Activated CD8-positive, alpha-beta T cell treated with anti-CD3 and anti-CD28 coated beads for 36 hours (primary cell): Measurements from ENCODE around the gene XXYLT1. TPM values are rescaled to one million over a fixed set of nuclear protein-coding genes. Genes with fewer than 3 reads are reported as not detected.

Experiments
- ATAC-seq: fragments of 200-7000 bp; cut with Tn5 transposase; one replicate; pipeline ENCODE4 v1.10.0; 2021; ENCODE audit warnings: mild to moderate bottlenecking, moderate library complexity
- CTCF ChIA-PET: fragments of 350-600 bp; sonication (Branson Sonifier 250); formaldehyde crosslinking; loops from one replicate; lab custom pipeline; 2021; ENCODE audit warnings: antibody characterized with exemption; lab: Charles Lee
- POLR2A ChIA-PET: fragments of 350-600 bp; sonication (Branson Sonifier 250); formaldehyde crosslinking; loops from one replicate; lab custom pipeline; 2021; ENCODE audit warnings: antibody characterized with exemption; lab: Charles Lee
- DNase-seq: peaks from one replicate; pipeline ENCODE4 v3.0.0-alpha.2; 2020
- H3K27ac Mint-ChIP-seq: one replicate; pipeline ENCODE4 v1.8.0; 2021; ENCODE audit warnings: mild to moderate bottlenecking, mixed read lengths
- H3K27me3 Mint-ChIP-seq: one replicate; pipeline ENCODE4 v1.8.0; 2021; ENCODE audit warnings: mixed read lengths
- H3K36me3 Mint-ChIP-seq: one replicate; pipeline ENCODE4 v1.8.0; 2021; ENCODE audit warnings: low read depth, mixed read lengths
- H3K4me1 Mint-ChIP-seq: one replicate; pipeline ENCODE4 v1.8.0; 2021; ENCODE audit warnings: low read depth, mixed read lengths
- H3K4me3 Mint-ChIP-seq: one replicate; pipeline ENCODE4 v1.8.0; 2021; ENCODE audit warnings: mild to moderate bottlenecking, moderate library complexity, mixed read lengths
- H3K9me3 Mint-ChIP-seq: one replicate; pipeline ENCODE4 v1.8.0; 2021; ENCODE audit warnings: mixed read lengths
- CTCF ChIP-seq: fragments of 200-600 bp; IDR thresholded peaks from one replicate; pipeline ENCODE4 v1.8.0; 2022; ENCODE audit warnings: antibody characterized with exemption, mild to moderate bottlenecking
- intact Hi-C: fragments of 100-400 bp; cut with micrococcal nuclease; formaldehyde crosslinking; loops from one replicate; pipeline ENCODE4 v1.10.0; 2022
- total RNA-seq, 2 experiments: library from RNA; stranded (reverse); gene quantifications; one replicate each; pipeline ENCODE4 v1.2.3, GENCODE V29; 2021

Gene XXYLT1
- total RNA-seq, 2 experiments from 2014 or later, result 8.4 to 9.6 TPM

- H3K27me3 Mint-ChIP-seq, result no peaks in the 10 kb centered on the region
- no peak overlapping the region for H3K4me3 Mint-ChIP-seq
- peaks cover 2% of the 10 kb centered on the region for H3K4me1 Mint-ChIP-seq
- ChIA-PET POLR2A (interaction anchor here (0.5 kb wide), 1 partner anchor 313 kb away, joined by 3 read pairs; no protein-coding TSS in a partner anchor), CTCF (no interaction called here)
- no peaks in the 10 kb centered on the region for H3K9me3 Mint-ChIP-seq
- ATAC-seq, result no peak
- no peak for TF ChIP-seq CTCF
- DNase-seq, result no peak
- intact Hi-C loops, result no loop called here
- peaks cover 7% of the 10 kb centered on the region for H3K36me3 Mint-ChIP-seq
- no peak overlapping the region for H3K27ac Mint-ChIP-seq
Observed at GRCh38 chr3:195175076-195175475, 95.9 kb downstream of the XXYLT1 start.

GRCh38 chr3:195173657-195174056, 97.3 kb downstream of the XXYLT1 start:
- ChIA-PET CTCF (interaction anchor here (1.3 kb wide), 1 partner anchor 9 kb away, joined by 4 read pairs; no protein-coding TSS in a partner anchor), POLR2A (interaction anchor here (0.7 kb wide), 1 partner anchor 156 kb away, joined by 3 read pairs; no protein-coding TSS in a partner anchor)
- Mint-ChIP-seq H3K9me3 (no peaks in the 10 kb centered on the region), H3K36me3 (peaks cover 7% of the 10 kb centered on the region), H3K4me3 (no peak overlapping the region), H3K27ac (no peak overlapping the region), H3K4me1 (peaks cover 2% of the 10 kb centered on the region), H3K27me3 (no peaks in the 10 kb centered on the region)
- intact Hi-C loops, result no loop called here
- no peak for TF ChIP-seq CTCF
- DNase-seq, result no peak
- no peak for ATAC-seq

GRCh38 chr3:195172896-195173295, 98.1 kb downstream of the XXYLT1 start:
- ChIA-PET CTCF (interaction anchor here (1.3 kb wide), 1 partner anchor 9 kb away, joined by 4 read pairs; no protein-coding TSS in a partner anchor), POLR2A (interaction anchor here (0.9 kb wide), 1 partner anchor 78 kb away, joined by 3 read pairs; no protein-coding TSS in a partner anchor)
- H3K4me3 Mint-ChIP-seq, result no peak overlapping the region
- H3K36me3 Mint-ChIP-seq, result peaks cover 7% of the 10 kb centered on the region
- no peaks in the 10 kb centered on the region for H3K27me3 Mint-ChIP-seq
- no peak overlapping the region for H3K27ac Mint-ChIP-seq
- intact Hi-C loops, result no loop called here
- TF ChIP-seq CTCF, result no peak
- H3K9me3 Mint-ChIP-seq, result no peaks in the 10 kb centered on the region
- no peak for DNase-seq
- ATAC-seq, result no peak
- H3K4me1 Mint-ChIP-seq, result no peaks in the 10 kb centered on the region

GRCh38 chr3:195172039-195172684, 98.8 kb downstream of the XXYLT1 start:
- H3K36me3 Mint-ChIP-seq, result peaks cover 7% of the 10 kb centered on the region
- no peak for ATAC-seq
- no peaks in the 10 kb centered on the region for H3K4me1 Mint-ChIP-seq
- intact Hi-C loops, result no loop called here
- no peak overlapping the region for H3K4me3 Mint-ChIP-seq
- no peaks in the 10 kb centered on the region for H3K27me3 Mint-ChIP-seq
- no peak overlapping the region for H3K27ac Mint-ChIP-seq
- no peak for TF ChIP-seq CTCF
- no peak for DNase-seq
- ChIA-PET CTCF (no interaction called here), POLR2A (interaction anchor here (0.9 kb wide), 1 partner anchor 79 kb away, joined by 3 read pairs; no protein-coding TSS in a partner anchor)
- H3K9me3 Mint-ChIP-seq, result no peaks in the 10 kb centered on the region

GRCh38 chr3:195171093-195171873, 99.7 kb downstream of the XXYLT1 start:
- Mint-ChIP-seq H3K27me3 (no peaks in the 10 kb centered on the region), H3K4me3 (no peak overlapping the region), H3K9me3 (no peaks in the 10 kb centered on the region), H3K27ac (no peak overlapping the region), H3K4me1 (peaks cover under 1% of the 10 kb centered on the region), H3K36me3 (peaks cover 7% of the 10 kb centered on the region)
- CTCF ChIA-PET, result no interaction called here
- no peak for TF ChIP-seq CTCF
- POLR2A ChIA-PET, result no interaction called here
- ATAC-seq (no peak), DNase-seq (no peak)
- intact Hi-C loops, result no loop called here
